Choroid plexus epithelial cell (primary cell): ENCODE measurements around the gene CIRBP.

Experiments used
- DNase-seq: peaks from one replicate; pipeline ENCODE4 v3.0.0-alpha.2; 2010; ENCODE audit warnings: low read depth
- H3K4me3 ChIP-seq: 2 replicates; pipeline ENCODE4 v1.5.1; 2011; ENCODE audit warnings: low read depth, mild to moderate bottlenecking, control low read depth, low read length, moderate library complexity
- CTCF ChIP-seq: conservative IDR thresholded peaks from 2 replicates; pipeline ENCODE4 v1.5.1; 2011; ENCODE audit warnings: low read depth, mild to moderate bottlenecking, control low read depth, inconsistent platforms, low read length, moderate library complexity

The CIRBP gene

DNA sequence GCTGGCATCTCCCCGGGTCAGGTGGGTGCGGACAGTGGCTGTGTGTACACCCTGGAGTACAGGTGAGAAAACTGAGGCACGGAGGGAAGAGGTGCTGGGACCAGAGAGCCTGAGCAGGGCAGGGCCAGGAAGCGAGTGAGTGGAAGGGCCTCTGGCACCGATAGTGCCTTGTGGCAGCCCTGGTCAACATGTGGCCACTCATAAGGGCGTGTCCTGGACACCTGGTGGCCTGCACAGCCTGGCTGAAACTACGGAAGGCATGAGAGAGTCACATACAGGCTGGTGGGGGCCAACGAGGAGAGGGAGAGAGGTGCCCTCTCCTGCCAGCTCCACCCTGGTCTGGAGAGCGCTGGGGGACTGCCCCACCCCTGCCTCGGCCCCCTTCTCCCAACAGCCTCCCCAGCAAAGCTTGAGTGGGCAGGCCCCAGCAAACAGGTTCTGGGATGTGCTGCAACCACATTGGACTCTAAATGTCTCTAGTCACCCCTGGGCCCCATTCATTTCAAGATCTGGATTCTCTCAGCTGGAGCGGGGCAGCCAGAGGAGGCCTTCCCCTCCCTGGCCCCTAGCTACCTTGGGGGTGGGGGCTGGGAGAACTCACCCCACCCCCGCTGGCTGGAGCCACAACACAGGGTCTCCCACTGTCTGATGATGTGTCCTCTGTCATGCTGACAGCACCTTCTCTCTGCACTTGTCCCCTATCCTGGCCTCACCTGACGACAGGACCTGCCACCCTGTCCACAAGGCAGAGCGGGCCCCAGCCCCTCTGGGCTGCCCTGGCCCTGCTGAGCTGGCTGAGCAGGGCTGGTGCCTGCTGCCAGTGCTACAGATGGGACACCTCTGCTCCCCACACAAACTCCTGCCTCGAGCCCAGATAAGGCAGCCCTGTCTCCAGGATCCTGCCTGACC, 37.1 kb upstream of the CIRBP start:
- no peak overlapping the region for H3K4me3 ChIP-seq
- TF ChIP-seq CTCF: no peak

DNA sequence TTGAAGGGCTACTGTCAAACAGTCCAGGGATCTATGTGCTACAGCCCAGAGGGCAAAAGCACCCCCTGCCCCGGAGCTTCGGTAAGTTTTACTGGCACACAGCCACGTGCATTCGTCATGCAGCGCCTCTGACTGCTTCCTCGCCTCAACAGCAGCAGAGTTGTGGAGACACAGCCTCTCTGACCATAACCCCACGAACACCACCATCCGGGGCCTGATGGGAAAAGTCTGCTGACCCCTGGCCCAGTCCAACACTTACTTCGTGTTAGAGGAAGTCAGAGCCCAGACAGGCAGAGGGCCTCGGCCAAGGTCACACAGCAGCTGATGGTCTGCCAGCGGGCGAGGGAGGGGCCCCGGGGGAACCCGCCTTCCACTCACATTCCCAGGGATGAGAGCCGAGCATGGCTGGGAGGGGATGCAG, 36.5 kb upstream of the CIRBP start:
- no peak for TF ChIP-seq CTCF
- peak; percentile 75 for DNase-seq

More for the DNA sequence above, 37.1 kb upstream of the CIRBP start:
- DNase-seq: no peak

GRCh38 chr19:1233115-1233667, 35.9 kb upstream of the CIRBP start:
- H3K4me3 ChIP-seq: no peak overlapping the region
- no peak for TF ChIP-seq CTCF
- DNase-seq: no peak

More for the DNA sequence above, 36.5 kb upstream of the CIRBP start:
- no peak overlapping the region for H3K4me3 ChIP-seq

DNA sequence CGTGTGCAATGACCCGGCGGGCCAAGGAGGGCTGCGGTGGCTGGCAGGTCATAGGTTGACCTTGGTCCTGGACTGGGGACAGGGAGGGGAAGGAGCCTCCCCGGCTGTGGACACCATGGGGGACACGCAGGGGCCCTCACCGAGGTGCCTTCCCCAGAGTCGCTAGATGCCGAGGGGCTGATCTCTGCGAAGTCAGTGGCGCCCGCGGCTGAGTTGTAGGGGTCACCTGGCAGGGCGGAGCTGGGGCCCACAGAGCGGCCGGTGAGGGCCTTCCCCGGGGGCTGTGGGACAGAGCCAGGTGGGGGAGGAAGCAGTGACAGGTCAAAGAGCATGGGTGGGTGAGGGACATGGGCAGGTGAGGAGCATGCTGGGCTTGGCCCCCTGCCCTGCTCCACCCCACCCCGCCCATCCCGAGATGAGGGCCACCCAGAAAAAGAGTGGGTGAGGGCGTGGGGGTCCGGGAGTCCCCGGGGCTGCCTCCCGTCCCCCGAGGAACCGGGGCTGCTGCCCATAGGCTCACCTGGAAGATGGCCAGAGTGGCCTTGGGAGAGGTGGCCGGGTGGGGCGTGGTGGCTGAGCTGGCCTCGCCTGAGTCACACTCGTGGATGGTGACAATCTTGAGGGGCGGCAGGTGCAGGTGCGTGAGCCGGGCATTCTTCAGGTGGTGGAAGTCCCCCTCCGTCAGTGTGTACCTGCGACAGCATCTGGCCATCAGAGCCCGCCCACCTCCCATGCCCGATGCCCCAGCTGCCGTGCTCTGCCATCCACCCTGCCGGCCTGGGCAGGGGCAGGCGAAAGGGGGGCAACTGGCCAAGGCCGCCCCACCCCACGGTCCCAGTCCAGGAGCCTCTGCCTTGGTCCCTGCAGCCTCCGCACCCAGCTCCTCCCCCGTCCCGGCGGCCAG, 34.8 kb upstream of the CIRBP start:
- no peak overlapping the region for H3K4me3 ChIP-seq
- DNase-seq: no peak
- no peak for TF ChIP-seq CTCF

GRCh38 chr19:1234955-1235380, 34.2 kb upstream of the CIRBP start:
- no peak for TF ChIP-seq CTCF
- no peak for DNase-seq
- no peak overlapping the region for H3K4me3 ChIP-seq

GRCh38 chr19:1235625-1236538, 33.2 kb upstream of the CIRBP start:
- peak overlapping the region; percentile 49 for H3K4me3 ChIP-seq
- TF ChIP-seq CTCF: no peak
- DNase-seq: peak; percentile 61
